Breast epithelium (tissue), 3 donors: ENCODE results near the gene UGT3A1.

ENCODE experiments used
- POLR2A ChIP-seq: fragments of 450-650 bp; IDR thresholded peaks from one replicate; pipeline ENCODE4 v1.6.1; 2016; ENCODE audit warnings: antibody characterized with exemption, mild to moderate bottlenecking, moderate library complexity
- POLR2AphosphoS5 ChIP-seq, 3 donors: sonication (generic); formaldehyde crosslinking; IDR thresholded peaks; one replicate each; pipeline ENCODE4 v1.6.1; 2017; ENCODE audit warnings: antibody characterized with exemption in 3 of 3
- TF ChIP-seq, protein P1 (sequence below), 3 donors: fragments of 450-650 bp; IDR thresholded peaks; one replicate each; pipeline ENCODE4 v1.5.1; 2016 to 2017; ENCODE audit warnings: antibody characterized with exemption in 3 of 3, mild to moderate bottlenecking in 3 of 3, moderate library complexity in 3 of 3

DNA sequence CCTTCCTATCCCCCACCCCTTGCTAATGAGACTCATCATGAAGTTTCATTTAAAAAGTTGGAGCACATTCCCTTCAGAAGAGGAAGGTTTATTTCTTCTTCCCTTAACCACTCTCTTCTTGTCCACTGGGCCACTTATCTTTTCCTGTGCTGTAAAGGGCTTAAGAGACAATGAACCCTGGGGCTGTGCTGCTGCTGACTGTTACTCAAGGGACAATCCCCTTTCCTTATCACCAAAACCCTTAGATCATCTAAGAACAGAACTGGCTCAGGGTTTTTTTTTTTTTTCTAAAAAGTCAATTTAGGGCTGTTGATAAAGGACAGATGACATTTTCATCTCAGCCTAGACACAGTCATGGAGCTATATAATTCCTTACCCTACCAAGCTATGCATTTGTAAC, 82.4 kb downstream of the UGT3A1 start:
- no peak for TF ChIP-seq POLR2A
- TF ChIP-seq, protein P1, sequence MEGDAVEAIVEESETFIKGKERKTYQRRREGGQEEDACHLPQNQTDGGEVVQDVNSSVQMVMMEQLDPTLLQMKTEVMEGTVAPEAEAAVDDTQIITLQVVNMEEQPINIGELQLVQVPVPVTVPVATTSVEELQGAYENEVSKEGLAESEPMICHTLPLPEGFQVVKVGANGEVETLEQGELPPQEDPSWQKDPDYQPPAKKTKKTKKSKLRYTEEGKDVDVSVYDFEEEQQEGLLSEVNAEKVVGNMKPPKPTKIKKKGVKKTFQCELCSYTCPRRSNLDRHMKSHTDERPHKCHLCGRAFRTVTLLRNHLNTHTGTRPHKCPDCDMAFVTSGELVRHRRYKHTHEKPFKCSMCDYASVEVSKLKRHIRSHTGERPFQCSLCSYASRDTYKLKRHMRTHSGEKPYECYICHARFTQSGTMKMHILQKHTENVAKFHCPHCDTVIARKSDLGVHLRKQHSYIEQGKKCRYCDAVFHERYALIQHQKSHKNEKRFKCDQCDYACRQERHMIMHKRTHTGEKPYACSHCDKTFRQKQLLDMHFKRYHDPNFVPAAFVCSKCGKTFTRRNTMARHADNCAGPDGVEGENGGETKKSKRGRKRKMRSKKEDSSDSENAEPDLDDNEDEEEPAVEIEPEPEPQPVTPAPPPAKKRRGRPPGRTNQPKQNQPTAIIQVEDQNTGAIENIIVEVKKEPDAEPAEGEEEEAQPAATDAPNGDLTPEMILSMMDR (IDR thresholded peaks at IDR 0.05): no peak
- no peak for TF ChIP-seq POLR2AphosphoS5 (IDR thresholded peaks at IDR 0.05)
